ENCODE measurements around the gene ABCB6. TPM values are rescaled to one million over a fixed set of nuclear protein-coding genes. Genes with fewer than 3 reads are reported as not detected.

Gene ABCB6
- total RNA-seq, 1 donor from 2014 or later = 32.0 TPM

- peak; percentile 88 for DNase-seq
Observed at GRCh38 chr2:219245148-219245898, 26.6 kb upstream of the ABCB6 start, which contains the start of the genes GLB1L and STK16. TSS of gene GLB1L (minus strand) at chr2:219245444. CDS start at chr2:219243573, 1,871 bp downstream. TSS of gene STK16 (plus strand) at chr2:219245479. CDS start at chr2:219246000, 521 bp downstream.

- DNase-seq = no peak
Observed at GRCh38 chr2:219244789-219245147, 26.0 kb upstream of the ABCB6 start.

- no peak for DNase-seq
Observed at GRCh38 chr2:219243291-219243761, 24.6 kb upstream of the ABCB6 start.

- no peak for DNase-seq
Observed at GRCh38 chr2:219234331-219234730, 15.6 kb upstream of the ABCB6 start.

GRCh38 chr2:219230059-219230540 is 11.3 kb upstream of the ABCB6 start:
- DNase-seq = no peak

GRCh38 chr2:219229305-219230058 is 10.7 kb upstream of the ABCB6 start, which contains the start of the genes ANKZF1 and ATG9A:
TSS of gene ANKZF1 (plus strand) at chr2:219229806. CDS start at chr2:219230258, 452 bp downstream.
TSS of gene ATG9A (minus strand) at chr2:219229636. CDS start at chr2:219228024, 1,612 bp downstream.
- peak; percentile 99 for DNase-seq

- no peak for DNase-seq
Observed at GRCh38 chr2:219228911-219229304, 10.2 kb upstream of the ABCB6 start.

GRCh38 chr2:219228041-219228910 is 9.5 kb upstream of the ABCB6 start:
- DNase-seq = no peak

GRCh38 chr2:219225350-219225749 is 6.6 kb upstream of the ABCB6 start:
- DNase-seq = no peak

GRCh38 chr2:219223831-219224610 is 5.3 kb upstream of the ABCB6 start:
- no peak for DNase-seq

GRCh38 chr2:219221957-219222518 is 3.3 kb upstream of the ABCB6 start:
- no peak for DNase-seq

- DNase-seq = no peak
Observed at GRCh38 chr2:219220652-219221402, 2.1 kb upstream of the ABCB6 start.

GRCh38 chr2:219219784-219220532 is 1.2 kb upstream of the ABCB6 start:
- no peak for DNase-seq

GRCh38 chr2:219218217-219218731 is 484 bp downstream of the ABCB6 start:
- DNase-seq = peak; percentile 77

- DNase-seq = no peak
Observed at GRCh38 chr2:219216535-219216915, 2.2 kb downstream of the ABCB6 start.

- no peak for DNase-seq
Observed at GRCh38 chr2:219215871-219216534, 2.8 kb downstream of the ABCB6 start.

GRCh38 chr2:219214786-219215185 is 4.0 kb downstream of the ABCB6 start:
- no peak for DNase-seq

- no peak for DNase-seq
Observed at GRCh38 chr2:219214141-219214540, 4.6 kb downstream of the ABCB6 start.

Measured in occipital lobe (tissue), 2 donors.